ENCODE results near the gene CSTPP1.
"Not testable (repeated sequence)": the region's sequence is repeated elsewhere in the genome, so short reads cannot be mapped to it uniquely, and the experiment has no call there.

The CSTPP1 gene

DNA sequence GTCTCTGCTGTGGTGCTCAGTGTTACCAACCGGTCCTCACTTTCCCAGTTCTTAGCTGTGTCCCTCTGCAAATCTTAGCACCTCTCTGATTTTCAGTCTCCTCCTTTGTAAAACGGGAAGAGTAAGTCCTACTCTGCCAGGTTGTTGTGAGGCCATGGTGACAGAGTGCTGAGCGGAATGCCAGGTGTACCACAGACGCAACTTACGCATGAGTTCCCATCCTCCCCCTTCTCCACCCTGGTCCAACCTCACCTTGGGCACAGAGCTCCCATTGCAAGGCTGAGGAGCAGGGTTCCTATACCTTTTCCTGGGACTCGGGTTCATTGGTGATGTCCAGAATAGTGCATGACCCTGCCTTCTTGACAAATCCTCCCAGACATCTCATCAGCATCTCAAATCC is 270.9 kb downstream of the CSTPP1 start:
- DNase-seq (ENCODE audit: low spot score) (no peak), ATAC-seq (ENCODE audit: low read depth) (no peak)
- no peaks in the 10 kb centered on the region for H3K36me3 ChIP-seq (ENCODE audit: low read depth)
- TF ChIP-seq, protein P1, sequence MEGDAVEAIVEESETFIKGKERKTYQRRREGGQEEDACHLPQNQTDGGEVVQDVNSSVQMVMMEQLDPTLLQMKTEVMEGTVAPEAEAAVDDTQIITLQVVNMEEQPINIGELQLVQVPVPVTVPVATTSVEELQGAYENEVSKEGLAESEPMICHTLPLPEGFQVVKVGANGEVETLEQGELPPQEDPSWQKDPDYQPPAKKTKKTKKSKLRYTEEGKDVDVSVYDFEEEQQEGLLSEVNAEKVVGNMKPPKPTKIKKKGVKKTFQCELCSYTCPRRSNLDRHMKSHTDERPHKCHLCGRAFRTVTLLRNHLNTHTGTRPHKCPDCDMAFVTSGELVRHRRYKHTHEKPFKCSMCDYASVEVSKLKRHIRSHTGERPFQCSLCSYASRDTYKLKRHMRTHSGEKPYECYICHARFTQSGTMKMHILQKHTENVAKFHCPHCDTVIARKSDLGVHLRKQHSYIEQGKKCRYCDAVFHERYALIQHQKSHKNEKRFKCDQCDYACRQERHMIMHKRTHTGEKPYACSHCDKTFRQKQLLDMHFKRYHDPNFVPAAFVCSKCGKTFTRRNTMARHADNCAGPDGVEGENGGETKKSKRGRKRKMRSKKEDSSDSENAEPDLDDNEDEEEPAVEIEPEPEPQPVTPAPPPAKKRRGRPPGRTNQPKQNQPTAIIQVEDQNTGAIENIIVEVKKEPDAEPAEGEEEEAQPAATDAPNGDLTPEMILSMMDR (IDR thresholded peaks at IDR 0.05; ENCODE audit: poor library complexity, severe bottlenecking), result no peak
- H3K4me3 ChIP-seq (ENCODE audit: severe bottlenecking), result no peak overlapping the region
- H3K27me3 ChIP-seq (ENCODE audit: insufficient read depth, poor library complexity, severe bottlenecking), result no peaks in the 10 kb centered on the region
- no peak overlapping the region for H3K27ac ChIP-seq (ENCODE audit: poor library complexity, severe bottlenecking)
- no peaks in the 10 kb centered on the region for H3K9me3 ChIP-seq (ENCODE audit: severe bottlenecking)
- H3K4me1 ChIP-seq (ENCODE audit: insufficient read depth, poor library complexity, severe bottlenecking), result peaks cover 17% of the 10 kb centered on the region

DNA sequence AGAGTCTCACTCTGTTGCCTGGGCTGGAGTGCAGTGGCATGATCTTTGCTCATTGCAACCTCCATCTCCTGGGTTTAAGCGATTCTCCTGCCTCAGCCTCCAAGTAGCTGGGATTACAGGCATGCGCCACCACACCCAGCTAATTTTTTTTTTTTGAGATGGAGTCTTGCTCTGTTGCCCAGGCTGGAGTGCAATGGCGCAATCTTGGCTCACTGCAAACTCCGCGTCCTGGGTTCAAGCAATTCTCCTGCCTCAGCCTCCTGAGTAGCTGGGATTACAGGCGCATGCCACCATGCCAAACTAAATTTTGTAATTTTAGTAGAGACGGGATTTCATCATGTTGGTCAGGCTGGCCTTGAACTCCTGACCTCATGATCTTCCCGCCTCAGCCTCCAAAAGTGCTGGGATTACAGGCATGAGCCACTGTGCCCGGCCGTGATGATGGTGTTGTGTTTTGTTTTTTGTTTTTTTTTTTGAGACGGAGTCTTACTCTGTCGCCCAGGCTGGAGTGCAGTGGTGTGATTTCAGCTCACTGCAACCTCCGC is 271.5 kb downstream of the CSTPP1 start:
- peaks cover 17% of the 10 kb centered on the region for H3K4me1 ChIP-seq (ENCODE audit: insufficient read depth, poor library complexity, severe bottlenecking)
- H3K9me3 ChIP-seq (ENCODE audit: severe bottlenecking); H3K4me3 ChIP-seq (ENCODE audit: severe bottlenecking): not testable (repeated sequence)

DNA sequence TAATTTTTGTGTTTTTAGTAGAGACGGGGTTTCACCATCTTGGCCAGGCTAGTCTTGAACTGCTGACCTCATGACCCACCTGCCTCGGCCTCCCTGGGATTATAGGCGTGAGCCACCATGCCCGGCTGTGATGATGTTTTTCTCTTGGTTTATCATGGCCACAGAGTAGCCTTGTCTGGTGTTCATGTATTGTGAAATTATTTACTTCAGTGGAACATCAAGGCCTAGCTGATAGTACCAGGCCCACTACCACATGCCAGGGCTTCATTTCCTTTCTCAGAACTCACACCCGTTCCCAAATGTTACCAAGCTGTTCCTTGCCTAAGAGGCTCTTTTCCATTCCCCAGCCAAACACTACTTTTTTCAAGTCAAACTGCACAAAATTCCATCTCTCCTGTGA is 272.1 kb downstream of the CSTPP1 start:
- no peak for DNase-seq (ENCODE audit: low spot score)
- TF ChIP-seq, protein P1 (IDR thresholded peaks at IDR 0.05; ENCODE audit: poor library complexity, severe bottlenecking), result no peak
- no peak for ATAC-seq (ENCODE audit: low read depth)

More for the DNA sequence above, 271.5 kb downstream of the CSTPP1 start:
- H3K36me3 ChIP-seq (ENCODE audit: low read depth); H3K27me3 ChIP-seq (ENCODE audit: insufficient read depth, poor library complexity, severe bottlenecking); DNase-seq (ENCODE audit: low spot score); H3K27ac ChIP-seq (ENCODE audit: poor library complexity, severe bottlenecking); ATAC-seq (ENCODE audit: low read depth): not testable (repeated sequence)

More for the DNA sequence above, 272.1 kb downstream of the CSTPP1 start:
- H3K4me1 ChIP-seq (ENCODE audit: insufficient read depth, poor library complexity, severe bottlenecking), result peaks cover 17% of the 10 kb centered on the region
- no peaks in the 10 kb centered on the region for H3K9me3 ChIP-seq (ENCODE audit: severe bottlenecking)
- H3K27ac ChIP-seq (ENCODE audit: poor library complexity, severe bottlenecking), result no peak overlapping the region
- no peaks in the 10 kb centered on the region for H3K36me3 ChIP-seq (ENCODE audit: low read depth)
- no peaks in the 10 kb centered on the region for H3K27me3 ChIP-seq (ENCODE audit: insufficient read depth, poor library complexity, severe bottlenecking)
- H3K4me3 ChIP-seq (ENCODE audit: severe bottlenecking), result no peak overlapping the region

Measured in RWPE2 (cell line).